CD1c-positive myeloid dendritic cell (primary cell): Measurements from ENCODE around the gene NUP35.
"Not testable (repeated sequence)": the region's sequence is repeated elsewhere in the genome, so short reads cannot be mapped to it uniquely, and the experiment has no call there.

Source experiments
- DNase-seq: peaks from one replicate; pipeline ENCODE4 v3.0.0-alpha.2; 2016; ENCODE audit errors: extremely low spot score

NUP35 gene

GRCh38 chr2:183134016-183134415, 9.8 kb downstream of the NUP35 start:
- no peak for DNase-seq

DNA sequence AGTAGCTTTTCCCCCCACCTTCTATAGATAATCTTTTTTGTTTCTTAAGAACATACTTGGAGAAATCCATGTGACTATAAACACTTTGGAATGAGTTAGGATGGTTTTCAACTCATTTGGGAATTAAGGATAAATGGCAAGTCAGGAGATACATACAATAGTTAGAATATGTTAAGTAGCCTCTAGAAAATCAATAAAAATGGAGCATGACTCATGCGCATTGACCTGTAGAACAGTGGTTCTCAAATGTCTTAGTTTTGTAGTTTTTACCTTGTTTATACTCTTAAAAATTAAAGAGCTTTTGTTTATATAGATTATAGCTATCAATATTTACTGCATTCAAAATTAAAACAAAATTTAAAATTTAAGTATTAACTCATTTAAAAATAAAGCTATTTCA, 24.7 kb downstream of the NUP35 start:
- no peak for DNase-seq

- no peak for DNase-seq
Observed at GRCh38 chr2:183149489-183149888, 25.2 kb downstream of the NUP35 start.

DNA sequence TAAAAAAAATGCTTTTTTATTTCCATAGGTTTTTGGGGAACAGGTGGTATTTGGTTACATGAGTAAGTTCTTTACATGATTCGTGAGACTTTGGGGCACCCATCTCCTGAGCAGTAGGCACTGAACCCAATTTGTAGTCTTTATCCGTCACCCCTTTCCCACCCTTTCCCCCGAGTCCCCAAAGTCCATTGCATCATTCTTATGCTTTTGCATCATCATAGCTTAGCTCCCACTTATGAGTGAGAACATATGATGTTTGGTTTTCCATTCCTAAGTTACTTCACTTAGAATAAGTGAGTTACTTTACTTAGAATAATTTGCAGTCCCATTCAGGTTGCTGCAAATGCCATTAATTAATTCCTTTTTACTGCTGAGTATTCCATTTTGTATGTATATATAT, 28.0 kb downstream of the NUP35 start:
- DNase-seq, result not testable (repeated sequence)

DNA sequence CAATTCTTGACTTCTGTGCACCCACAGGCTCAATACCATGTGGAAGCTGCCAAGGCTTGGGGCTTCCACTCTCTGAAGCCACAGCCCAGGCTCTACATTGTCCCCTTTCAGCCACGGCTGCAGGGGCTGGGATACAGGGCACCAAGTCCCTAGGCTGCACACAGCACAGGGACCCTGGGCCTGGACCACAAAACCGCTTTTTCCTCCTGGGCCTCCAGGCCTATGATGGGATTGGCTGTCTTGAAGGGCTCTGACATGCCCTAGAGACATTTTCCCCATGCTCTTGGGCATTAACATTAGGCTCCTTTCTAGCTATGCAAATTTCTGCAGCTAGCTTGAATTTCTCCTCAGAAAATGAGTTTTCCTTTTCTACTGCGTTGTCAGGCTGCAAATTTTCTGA, 29.7 kb downstream of the NUP35 start:
- no peak for DNase-seq

DNA sequence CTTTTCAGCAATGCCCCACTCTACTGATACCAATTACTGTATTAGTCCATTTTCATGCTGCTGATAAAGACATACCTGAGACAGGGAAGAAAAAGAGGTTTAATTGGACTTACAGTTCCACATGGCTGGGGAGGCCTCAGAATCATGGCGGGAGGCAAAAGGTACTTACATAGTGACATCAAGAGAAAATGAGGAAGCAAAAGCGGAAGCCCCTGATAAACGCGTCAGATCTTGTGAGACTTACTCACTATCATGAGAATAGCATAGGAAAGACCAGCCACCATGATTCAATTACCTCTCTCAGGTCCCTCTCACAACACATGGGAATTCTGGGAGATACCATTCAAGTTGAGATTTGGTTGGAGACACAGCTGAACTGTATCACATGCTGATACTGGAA, 30.5 kb downstream of the NUP35 start:
- DNase-seq, result peak; percentile 13

- DNase-seq, result no peak
Observed at GRCh38 chr2:183157131-183157530, 32.9 kb downstream of the NUP35 start.

DNA sequence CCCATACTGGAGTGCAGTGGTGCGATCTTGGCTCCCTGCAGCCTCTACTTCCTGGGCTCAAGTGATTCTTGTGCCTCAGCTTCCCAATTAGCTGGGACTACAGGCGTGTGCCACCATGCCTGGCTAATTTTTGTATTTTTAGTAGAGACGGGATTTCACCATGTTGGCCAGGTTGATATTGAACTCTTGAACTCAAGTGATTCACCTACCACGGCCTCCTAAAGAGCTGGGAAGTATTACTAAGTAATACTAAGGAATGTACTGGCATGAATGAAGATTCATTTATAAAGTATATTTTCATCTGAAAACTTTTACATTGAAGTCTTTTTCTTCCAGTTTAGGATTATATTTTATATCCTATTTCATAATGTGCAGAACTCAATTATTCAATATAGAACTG, 38.1 kb downstream of the NUP35 start:
- DNase-seq, result no peak

DNA sequence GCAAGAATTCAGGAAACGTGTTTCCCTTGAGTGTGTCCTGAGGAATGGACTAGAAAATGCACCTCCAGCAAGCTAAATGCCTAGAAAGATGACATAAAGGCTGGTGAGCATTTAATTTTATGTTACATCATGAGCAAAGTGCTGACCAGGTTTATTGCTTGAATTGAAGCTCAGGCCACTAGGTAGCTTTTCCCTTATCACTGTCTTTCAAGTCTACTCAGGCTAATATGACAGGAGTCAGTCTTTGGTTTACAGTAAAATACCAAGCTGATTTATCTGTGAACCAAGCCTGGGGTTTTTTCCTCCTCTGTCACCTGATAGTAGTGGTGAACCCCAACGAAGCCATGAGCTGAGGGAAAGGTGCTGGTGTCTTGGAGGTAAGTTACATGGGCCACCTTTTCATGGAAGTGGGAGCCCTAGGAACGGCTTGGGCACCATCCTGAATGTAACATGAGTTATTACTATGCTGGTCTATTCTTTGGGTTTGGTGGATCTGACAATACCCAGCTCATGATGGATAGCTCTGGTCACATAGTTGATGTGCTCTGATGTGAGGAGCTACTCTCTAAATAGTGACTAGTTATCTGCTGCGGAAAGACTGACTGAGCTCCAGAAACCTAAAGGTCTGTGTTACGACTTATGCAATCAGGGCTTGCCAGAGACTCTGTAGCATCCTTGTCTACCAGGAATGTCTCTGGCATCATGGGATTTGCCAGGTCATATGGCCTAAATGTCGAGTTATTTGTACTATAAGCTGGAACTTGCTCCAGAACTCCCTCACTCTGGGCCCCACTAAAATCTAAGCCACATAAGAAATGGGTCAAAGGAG, 39.8 kb downstream of the NUP35 start:
- DNase-seq, result no peak

DNA sequence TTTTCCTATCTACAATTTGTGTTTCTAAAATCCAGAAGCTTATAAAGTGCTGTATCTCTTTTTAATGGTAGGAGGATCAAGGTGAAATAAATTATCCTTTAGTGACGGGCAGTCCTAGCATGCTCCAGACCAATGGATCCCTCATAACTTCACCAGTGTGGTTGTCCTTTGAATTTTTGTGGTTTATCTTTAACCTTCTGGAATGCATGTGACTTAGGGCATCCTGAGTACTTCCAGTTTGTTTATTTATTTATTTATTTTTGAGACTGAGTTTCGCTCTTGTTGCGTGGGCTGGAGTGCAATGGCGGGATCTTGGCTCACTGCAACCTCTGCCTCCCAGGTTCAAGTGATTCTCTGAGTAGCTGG, 40.4 kb downstream of the NUP35 start:
- no peak for DNase-seq

DNA sequence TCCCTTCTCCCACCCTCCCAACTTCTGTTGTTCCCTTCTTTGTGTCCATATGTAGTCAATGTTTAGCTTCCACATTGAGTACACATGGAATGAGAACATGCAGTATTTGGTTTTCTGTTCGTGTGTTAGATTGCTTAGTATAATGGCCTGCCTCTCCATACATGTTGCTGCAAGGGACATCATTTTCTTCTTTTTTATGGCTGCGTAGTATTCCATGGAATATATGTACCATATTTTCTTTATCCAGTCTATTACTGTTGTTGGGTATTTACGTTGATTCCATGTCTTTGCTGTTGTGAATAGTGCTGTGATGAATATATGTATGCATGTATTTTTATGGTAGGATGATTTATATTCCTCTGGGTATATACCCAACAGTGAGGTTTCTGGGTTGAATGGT, 42.0 kb downstream of the NUP35 start:
- DNase-seq, result no peak

DNA sequence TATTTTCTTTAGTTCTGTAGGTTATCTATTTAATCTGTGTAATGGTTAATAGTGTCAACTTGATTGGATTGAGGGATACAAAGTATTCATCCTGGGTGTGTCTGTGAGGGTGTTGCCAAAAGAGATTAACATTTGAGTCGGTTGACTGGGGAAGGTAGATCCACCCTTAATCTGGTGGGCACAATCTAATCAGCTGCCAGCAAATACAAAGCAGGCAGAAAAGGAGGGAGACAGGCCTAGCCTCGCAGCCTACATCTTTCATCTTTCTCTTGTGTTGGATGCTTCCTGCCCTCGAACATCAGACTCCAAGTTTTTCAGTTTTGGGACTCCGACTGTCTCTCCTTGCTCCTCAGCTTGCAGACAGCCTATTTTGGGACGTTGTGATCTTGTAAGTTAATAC, 42.7 kb downstream of the NUP35 start:
- DNase-seq, result not testable (repeated sequence)

- DNase-seq, result no peak
Observed at GRCh38 chr2:183172220-183172887, 48.1 kb downstream of the NUP35 start.

DNA sequence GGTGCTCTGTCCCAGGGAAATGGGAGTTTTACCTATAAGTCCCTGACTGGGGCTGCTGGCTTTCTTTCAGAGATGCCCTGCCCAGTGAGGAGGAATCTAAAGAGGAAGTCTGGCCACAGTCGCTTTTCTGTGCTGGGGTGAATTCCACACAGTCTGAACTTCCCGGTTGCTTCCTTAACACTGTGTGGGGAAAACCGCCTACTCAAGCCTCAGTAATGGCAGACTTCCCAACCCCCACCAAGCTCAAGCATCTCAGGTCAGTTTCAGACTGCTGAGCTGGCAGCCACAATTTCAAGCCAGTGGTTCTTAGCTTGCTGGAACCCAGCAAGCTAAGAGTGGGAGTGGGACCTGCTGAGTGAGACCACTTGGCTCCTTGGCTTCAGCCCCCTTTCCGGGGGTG, 54.9 kb downstream of the NUP35 start:
- DNase-seq, result peak; percentile 1

DNA sequence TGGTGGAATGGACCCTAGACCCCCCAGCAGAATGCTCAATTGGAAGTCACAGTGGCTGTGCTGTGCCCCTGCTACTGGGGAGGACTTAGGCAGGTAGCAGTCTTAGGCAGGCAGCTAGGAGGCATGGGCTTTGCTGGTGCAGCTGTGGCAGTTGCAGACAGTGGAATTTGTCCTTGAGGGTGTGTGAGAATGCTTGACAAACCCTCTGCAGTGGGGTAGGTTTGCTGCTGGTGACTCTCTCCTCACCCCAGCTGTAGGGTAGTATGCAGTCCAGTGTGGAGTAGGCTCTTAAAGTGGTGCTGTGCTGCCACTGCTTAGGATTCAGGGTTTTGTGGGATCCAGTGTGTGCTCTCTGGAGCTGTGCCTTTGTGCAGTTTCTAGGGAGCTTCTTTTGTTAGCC, 61.3 kb downstream of the NUP35 start:
- no peak for DNase-seq

GRCh38 chr2:183186296-183186695, 62.1 kb downstream of the NUP35 start:
- DNase-seq, result no peak

DNA sequence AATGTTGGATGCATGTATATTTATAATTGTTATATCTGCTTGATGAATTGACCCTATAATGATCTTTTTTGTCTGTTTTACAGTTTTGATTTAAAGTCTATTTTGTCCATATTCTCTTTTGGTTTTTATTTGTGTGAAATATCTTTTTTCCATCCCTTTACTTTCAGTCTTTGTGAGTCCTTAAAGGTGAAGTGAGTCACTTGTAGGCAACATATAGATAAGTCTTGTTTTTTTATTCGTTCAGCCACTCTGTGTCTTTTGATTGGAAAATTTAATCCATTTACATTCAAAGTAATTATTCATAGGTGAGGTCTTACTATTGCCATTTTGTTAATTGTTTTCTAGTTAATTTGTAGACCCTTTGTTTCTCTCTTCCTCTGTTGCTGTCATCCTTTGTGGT, 62.5 kb downstream of the NUP35 start:
- DNase-seq, result no peak

- no peak for DNase-seq
Observed at GRCh38 chr2:183192343-183192742, 68.1 kb downstream of the NUP35 start.

DNA sequence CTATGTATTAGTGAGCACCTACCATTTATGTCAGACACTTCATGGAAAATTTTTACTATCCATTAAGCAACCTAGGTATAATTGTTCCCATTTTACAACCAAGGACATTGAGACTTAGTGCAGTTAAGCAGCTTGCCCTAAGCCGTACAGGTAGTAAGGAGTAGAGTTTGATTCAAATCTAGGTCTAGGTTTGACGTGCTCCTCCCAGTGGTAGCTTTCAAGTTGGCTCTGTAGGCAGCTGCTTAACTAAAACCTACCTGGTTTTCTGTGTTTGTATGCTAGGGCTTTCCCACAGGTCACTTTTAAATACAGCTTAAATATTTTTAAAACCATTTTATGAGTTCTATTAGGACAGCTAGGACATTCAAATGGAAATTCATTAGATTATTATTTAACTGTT, 69.7 kb downstream of the NUP35 start:
- DNase-seq, result no peak

GRCh38 chr2:183195397-183195796, 71.2 kb downstream of the NUP35 start:
- no peak for DNase-seq

GRCh38 chr2:183195998-183196409, 71.8 kb downstream of the NUP35 start:
- DNase-seq, result no peak

DNA sequence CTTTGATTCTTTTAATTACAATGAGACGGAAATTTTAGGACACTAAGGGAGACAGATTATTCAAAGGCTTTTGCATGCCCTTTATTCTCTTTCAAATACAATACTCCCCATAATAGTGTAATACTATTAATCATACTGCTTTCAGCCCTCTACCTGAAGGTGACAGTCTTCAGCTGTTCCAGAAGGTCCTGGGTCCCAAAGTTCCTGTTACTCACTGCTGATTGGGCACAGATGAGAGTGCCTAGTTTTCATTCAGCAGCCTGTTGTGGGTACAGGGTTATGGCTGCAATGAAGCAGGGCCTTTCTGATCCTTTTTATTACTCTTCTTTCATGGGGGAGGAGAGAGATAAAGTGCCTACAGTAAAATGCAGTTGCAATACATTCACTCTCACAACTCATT, 80.2 kb downstream of the NUP35 start:
- DNase-seq, result no peak

DNA sequence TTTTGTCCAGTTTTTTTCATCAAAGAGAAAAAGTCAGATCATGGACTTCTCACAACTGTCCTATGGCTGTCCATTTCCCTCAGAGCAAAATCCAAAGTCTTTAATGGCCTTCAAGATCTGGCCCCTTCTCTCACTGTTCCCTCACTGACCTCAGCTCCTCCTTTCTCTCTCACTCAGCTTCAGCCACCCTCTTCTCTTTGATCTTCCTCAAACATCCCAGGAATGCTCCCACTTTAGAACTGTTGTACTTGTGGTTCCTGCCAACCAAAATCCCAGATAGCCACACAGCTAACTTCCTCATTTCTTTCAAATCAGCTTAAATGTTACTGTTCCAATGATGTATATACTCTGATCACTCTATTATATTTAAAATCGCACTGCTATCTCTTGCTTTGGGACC, 82.9 kb downstream of the NUP35 start:
- no peak for DNase-seq
